ENCODE data around the gene SPPL3.
"Not testable (repeated sequence)": the region's sequence is repeated elsewhere in the genome, so short reads cannot be mapped to it uniquely, and the experiment has no call there.

The SPPL3 gene

DNA sequence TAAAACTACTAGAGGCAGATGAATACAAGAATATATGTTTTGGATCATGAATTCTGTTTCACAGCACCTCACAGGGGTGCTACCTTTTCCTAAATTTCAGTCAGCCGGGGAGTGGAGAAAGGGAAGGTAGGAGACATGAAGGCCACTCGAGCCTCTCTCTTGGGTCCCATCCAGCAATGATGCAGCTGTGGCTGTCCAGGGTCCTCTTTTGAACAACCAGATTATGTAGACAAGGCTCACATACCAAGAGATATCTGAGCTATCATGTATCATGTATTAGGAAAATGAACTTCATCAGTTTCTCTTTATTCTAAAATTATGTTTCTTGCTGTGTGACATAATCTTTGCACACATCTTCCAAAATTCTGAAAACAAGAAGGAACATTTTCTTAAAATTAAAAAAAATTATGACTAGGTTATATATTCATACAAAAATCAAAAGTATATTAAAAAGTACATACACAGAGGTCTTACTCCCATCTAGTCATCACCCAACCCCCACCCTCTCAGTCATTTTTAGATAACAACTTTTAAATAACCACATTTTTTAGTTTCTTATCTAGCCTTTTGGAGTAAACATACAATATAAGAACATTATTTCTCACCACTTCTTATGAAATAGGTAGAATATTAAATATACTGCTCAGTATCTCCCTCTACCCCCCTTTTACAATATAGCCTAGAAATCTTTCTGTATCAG is 89.8 kb downstream of the SPPL3 start:
- no peak for DNase-seq

- DNase-seq: no peak
Observed at GRCh38 chr12:120813588-120814153, 90.5 kb downstream of the SPPL3 start.

- no peak for DNase-seq
Observed at GRCh38 chr12:120810021-120810420, 94.1 kb downstream of the SPPL3 start.

- DNase-seq: no peak
Observed at GRCh38 chr12:120804428-120804827, 99.7 kb downstream of the SPPL3 start.

DNA sequence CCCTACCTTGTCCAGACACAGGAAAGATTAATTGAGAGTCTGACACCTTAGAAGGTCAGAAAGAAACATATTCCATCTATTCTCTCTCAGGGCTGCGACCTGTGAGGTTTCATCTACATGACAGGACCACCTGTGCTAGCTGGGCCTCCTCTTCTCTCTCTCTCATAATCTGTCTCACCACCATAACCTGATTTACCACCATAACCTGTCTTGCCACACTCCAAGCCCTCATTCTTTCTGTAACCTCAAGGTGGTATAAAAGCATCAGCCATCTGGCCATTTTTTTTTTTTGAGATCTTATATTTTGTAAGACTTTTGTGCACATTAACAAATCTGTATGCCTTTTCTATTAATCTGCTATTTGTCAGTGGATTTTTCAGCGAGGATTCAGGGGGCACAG is 103.0 kb downstream of the SPPL3 start:
- no peak for DNase-seq

DNA sequence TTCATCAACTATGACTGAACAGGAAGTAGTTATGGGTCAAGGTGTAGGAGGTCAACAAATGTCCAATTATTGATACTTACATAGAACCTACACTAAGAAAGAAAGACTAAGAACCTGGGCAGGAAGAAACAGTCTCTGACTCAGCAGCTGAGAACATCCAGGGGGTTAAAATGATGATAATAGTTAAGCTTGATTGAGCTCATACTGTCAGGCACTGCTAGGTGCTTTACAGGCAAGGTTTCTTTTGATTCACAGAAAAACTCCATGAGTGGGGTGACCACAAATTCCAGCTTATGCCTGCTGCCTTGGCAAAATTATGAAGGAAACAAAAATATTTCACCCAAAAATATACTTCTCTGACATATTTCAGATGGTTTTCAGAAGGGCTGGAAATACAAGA is 103.5 kb downstream of the SPPL3 start:
- no peak for DNase-seq

- DNase-seq: no peak
Observed at GRCh38 chr12:120799243-120800045, 104.7 kb downstream of the SPPL3 start.

DNA sequence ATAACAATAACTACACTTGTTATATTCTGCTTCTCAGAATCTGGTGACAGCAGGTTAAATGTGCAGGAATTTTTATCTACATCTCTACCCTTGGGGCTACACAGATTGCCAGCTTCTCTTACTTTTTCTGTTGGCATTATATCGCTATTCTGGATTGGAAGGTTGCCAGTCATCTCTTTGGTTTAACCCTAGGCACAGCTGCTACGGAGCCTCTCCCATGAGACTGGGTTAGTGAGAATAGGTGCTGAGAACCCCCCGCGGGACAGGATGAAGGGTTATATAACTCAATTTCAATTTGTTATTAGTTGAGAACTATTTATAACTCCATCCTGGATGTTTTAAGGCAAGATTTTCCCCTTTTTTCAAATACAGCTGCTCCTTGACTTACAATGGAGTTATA is 105.5 kb downstream of the SPPL3 start:
- DNase-seq: no peak

DNA sequence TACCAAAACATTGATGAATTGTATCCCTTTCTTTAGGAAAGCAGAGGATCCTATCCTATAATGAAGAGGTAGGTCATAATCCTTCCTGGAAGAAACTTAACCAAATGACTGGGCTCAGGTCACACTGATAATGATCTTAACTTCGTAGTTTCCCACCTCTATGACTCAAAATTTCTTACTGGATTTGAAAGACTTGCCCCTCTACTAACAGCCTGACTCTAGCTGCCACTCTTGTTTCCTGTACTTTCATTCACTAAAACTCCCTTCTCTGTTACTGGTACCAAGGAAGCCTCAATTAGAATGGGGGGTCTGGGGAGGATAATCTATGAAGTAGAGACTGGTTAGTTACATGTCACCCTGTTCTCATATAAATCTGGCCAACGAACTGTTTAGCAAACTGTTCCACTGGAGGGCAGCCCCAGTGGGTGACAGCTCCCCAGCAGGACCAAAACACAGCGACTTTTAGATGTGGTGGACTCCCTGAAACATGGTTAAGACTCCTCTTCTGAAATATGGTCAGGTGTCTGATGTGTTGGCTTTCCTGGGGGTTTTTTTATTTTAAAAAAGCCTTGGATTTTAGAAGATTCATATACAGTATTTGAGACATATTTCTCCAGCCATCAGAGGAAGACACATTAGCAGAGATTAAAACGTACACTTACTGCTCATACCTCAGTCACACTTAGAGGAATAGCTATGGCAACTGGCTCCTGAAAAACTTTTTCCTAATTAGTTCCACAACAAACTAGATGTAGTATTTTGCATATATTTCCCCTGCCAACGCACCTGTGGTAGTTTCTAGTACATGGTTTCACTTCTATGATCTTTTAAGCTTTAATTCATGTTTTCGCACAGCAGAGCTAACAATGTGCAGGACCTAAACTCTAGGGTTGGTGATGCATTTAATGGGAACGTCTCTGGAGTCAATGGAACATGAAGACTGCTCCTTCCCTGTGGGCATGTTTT is 106.2 kb downstream of the SPPL3 start:
- DNase-seq: no peak

GRCh38 chr12:120795441-120796178 is 108.5 kb downstream of the SPPL3 start:
- DNase-seq: no peak

DNA sequence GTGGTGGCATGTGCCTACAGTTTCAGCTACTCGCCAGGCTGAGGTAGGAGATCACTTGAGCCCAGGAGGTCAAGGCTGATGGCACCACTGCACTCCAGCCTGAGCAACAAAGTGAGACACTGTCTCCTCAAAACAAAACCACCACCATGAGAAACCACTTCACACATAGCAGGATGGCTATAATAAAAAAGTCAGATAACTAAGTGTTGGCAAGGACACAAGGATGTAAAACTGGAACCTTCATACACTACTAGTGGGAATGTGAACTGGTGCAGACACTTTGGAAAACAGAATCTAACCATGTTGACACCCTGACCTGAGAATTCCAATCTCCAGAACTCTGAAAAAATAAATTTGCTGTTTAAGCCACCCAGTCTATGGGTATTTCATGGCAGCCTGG is 110.8 kb downstream of the SPPL3 start:
- no peak for DNase-seq

DNA sequence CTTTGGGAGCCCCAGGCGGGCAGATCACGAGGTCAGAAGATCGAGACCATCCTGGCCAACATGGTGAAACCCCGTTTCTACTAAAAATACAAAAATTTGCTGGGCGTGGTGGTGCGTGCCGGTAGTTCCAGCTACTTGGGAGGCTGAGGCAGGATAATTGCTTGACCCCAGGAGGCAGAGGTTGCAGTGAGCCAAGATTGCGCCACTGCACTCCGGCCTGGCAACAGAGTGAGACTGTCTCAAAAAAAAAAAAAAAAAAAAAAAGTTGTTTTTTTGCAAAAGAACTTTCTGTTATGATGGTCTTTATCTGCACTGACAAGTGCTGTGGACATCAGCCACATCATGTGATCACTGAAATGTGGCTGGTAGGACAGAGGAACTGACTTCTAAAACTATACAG is 111.7 kb downstream of the SPPL3 start:
- DNase-seq: not testable (repeated sequence)

DNA sequence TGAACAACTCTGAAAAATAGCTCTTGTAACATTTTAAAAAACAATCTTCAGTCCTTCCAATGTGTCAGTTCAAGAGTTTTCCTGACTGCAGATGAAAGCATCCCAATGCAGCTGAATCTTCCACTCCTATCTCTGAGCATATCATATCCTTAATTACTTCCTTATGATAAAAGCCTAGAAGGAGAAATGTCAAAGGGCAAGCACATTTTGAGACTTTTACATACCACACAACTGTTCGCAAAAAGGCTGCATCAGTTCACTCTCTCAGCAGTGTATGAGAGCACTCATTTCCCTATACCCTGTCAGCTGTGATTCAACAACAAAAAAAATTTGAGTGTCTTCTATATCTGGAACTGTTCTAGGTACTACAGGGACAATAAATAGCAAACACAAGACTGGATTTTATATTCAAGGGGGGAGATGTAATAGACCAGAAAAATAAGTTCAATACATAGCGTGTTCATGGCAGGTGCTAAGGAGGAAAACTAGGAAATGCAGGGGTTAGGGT is 112.4 kb downstream of the SPPL3 start:
- no peak for DNase-seq

- DNase-seq: no peak
Observed at GRCh38 chr12:120790114-120790513, 114.0 kb downstream of the SPPL3 start.

GRCh38 chr12:120787889-120788288 is 116.3 kb downstream of the SPPL3 start:
- no peak for DNase-seq

DNA sequence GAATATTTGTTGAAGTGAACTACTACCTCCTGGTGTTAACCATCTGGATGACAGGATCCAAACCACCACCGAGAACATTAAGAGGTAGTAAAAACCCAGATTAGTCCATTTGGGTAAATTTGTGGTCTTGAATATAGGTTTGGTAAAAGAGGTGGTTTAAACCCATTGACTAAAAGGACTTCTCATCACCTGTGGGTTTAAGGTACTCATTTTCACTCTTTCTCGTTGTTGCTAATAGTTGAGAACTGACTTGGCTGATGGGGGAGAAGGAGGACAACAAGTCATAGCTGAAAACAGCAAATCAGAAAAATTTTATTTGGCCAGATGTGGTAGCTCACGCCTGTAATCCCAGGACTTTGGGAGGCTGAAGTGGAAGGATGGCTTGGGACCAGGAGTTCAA is 119.4 kb downstream of the SPPL3 start:
- no peak for DNase-seq

DNA sequence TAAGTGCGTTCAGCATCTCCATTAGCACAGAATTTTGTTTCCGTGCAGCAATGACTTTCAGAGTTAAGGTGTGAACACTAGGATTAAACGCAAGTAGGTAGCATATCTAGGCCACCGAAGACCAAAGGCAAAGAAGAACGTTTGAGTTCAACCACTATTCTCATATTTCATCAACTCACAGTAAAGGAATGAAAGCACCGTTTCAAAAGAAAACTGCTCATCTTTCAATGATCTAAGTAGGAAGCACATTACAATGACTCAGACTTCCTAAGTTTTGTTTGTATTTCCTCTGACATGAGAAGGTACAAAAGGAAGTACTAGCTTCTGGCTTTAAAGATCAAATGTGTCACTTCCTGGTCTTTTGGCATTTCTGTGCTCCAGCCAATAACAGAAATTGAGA is 121.0 kb downstream of the SPPL3 start:
- DNase-seq: no peak

- DNase-seq: no peak
Observed at GRCh38 chr12:120775862-120776552, 128.2 kb downstream of the SPPL3 start.

- no peak for DNase-seq
Observed at GRCh38 chr12:120774169-120774916, 129.8 kb downstream of the SPPL3 start.

DNA sequence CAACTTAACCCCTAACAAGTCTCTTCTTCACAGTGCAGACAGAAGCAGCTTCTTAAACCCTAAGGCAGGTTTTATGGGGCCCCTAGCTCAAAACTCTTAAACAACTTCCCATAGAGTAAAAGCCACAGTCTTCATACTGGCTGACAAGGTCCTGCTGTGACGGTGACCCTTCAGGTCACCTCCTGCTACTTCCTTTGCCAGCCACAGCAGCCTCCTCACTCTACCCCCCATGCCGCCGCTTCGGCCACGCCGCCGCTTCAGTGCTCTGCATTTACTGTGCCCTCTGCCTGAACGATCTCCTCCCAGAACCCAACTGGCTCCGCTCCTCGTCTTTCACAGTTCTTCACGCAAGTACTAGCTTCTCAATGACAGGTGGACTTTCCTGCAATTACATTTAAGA is 133.1 kb downstream of the SPPL3 start:
- DNase-seq: no peak
